Kidney (tissue), 14 donors: ENCODE data around the gene DSCAML1. TPM values are rescaled to one million over a fixed set of nuclear protein-coding genes. Genes with fewer than 3 reads are reported as not detected.
A peak's percentile ranks its signal among the peaks of the same experiment; 100 is the strongest.

Source experiments
- DNase-seq, 5 donors: peaks; one replicate each; pipeline ENCODE4 v3.0.0-alpha.2; 2013 to 2020
- FAIRE-seq: peaks from 2 replicates; lab custom pipeline; 2012; peaks lifted over from hg19 to GRCh38; lab: Jason Lieb, UNC
- H3K27ac ChIP-seq, 2 donors: one replicate each; pipeline ENCODE4 v1.7.0; 2013; ENCODE audit warnings: low read depth in 2 of 2, low read length in 2 of 2, inconsistent platforms in 1 of 2
- H3K27me3 ChIP-seq: one replicate; pipeline ENCODE4 v1.7.1; 2013; ENCODE audit warnings: low read length, inconsistent platforms; ENCODE audit not compliant: control insufficient read depth, insufficient read depth
- H3K36me3 ChIP-seq, 3 donors: one replicate each; pipeline versions ENCODE4 v1.7.0 to v1.7.1; 2013; ENCODE audit warnings: low read length in 3 of 3, control low read depth in 1 of 3, inconsistent platforms in 1 of 3; ENCODE audit not compliant: insufficient read depth in 3 of 3, control insufficient read depth in 2 of 3
- H3K4me1 ChIP-seq, 3 donors: one replicate each; pipeline versions ENCODE4 v1.7.0 to v1.7.1; 2013; ENCODE audit warnings: low read length in 3 of 3, inconsistent platforms in 1 of 3, low read depth in 1 of 3; ENCODE audit not compliant: control insufficient read depth in 2 of 3, insufficient read depth in 2 of 3
- H3K4me3 ChIP-seq, 3 donors: one replicate each; pipeline versions ENCODE4 v1.7.0 to v1.8.1; 2013; ENCODE audit warnings: low read length in 3 of 3, control low read depth in 1 of 3, inconsistent platforms in 1 of 3
- H3K9ac ChIP-seq, 3 donors: one replicate each; pipeline versions ENCODE4 v1.7.0 to v1.7.1; 2013; ENCODE audit warnings: low read length in 3 of 3, control low read depth in 1 of 3, inconsistent platforms in 1 of 3
- H3K9me3 ChIP-seq, 3 donors: one replicate each; pipeline versions ENCODE4 v1.7.0 to v1.7.1; 2013; ENCODE audit warnings: low read length in 3 of 3, control low read depth in 1 of 3, inconsistent platforms in 1 of 3; ENCODE audit not compliant: control insufficient read depth in 2 of 3, insufficient read depth in 1 of 3
- intact Hi-C: fragments of 100-400 bp; cut with DNase I; formaldehyde crosslinking; loops from one replicate; pipeline ENCODE4 v1.11.1; 2022
- polyA plus RNA-seq: library from polyadenylated mRNA; stranded (reverse); fragments of 350-450 nt; fragmentation: Illumina TruSeq; extraction: RNeasy Lipid Tissue Mini Kit (QIAGEN cat#74804); gene quantifications from one replicate; pipeline ENCODE4 v1.2.3, GENCODE V29; 2014; ENCODE audit warnings: low read depth, low replicate concordance; ENCODE audit not compliant: insufficient read depth
- total RNA-seq: library from RNA; stranded (reverse); fragmentation: NEBNext Ultra II Directional; extraction: Animal tissue kit (Norgen Biotek cat#: 25700); gene quantifications from one replicate; pipeline ENCODE4 v1.2.1, GENCODE V29; 2021
- TF ChIP-seq, protein P1 (sequence below): IDR thresholded peaks from 3 replicates; pipeline ENCODE4 v1.5.1; 2012; ENCODE audit warnings: mild to moderate bottlenecking, moderate library complexity, borderline replicate concordance; ENCODE audit not compliant: insufficient read depth; ENCODE audit errors: extremely low read depth
- donor health status: control.
- donor health status: control.
- donor health status: control.
- donor health status: control.
- donor health status: control.
- donor health status: DM: yes; HTN: yes; CAD: no.
- donor health status: Normal renal cell carcinoma (clear cell type).

The DSCAML1 gene
- total and polyA plus RNA-seq, 2 donors from 2014 or later = 0.95 to 17.3 TPM

DNA sequence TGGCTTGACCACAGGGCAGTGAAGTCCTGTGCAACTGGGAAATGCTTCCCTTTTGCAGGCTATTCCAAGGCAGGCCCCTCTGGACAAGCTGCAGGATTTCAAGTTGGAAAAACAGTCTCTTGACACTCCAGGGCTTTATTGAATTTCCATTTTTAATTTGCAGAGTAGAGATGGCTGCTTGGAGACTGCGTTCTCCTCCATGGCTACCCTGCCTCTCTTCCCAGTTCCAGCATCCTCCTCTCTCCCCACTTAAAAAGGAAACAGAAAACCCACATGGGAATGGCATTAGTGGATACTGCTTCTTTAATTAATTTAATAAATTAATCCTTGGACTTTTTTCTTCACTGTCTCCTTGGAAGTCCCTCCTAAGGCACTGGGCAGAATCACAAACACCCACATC lies 115.6 kb downstream of the DSCAML1 start:
- FAIRE-seq (no peak), DNase-seq (peak in 1 of 5 donors; percentile 58)
- Histone ChIP-seq H3K27me3 (no peaks in the 10 kb centered on the region), H3K27ac (no peak overlapping the region), H3K4me3 (no peak overlapping the region), H3K4me1 (peaks cover 0 to 11% (median 0%) of the 10 kb centered on the region in 3 donors), H3K9me3 (no peaks in the 10 kb centered on the region), H3K9ac (no peak overlapping the region), H3K36me3 (no peaks in the 10 kb centered on the region)
- intact Hi-C loops = no loop called here
- TF ChIP-seq, protein P1, sequence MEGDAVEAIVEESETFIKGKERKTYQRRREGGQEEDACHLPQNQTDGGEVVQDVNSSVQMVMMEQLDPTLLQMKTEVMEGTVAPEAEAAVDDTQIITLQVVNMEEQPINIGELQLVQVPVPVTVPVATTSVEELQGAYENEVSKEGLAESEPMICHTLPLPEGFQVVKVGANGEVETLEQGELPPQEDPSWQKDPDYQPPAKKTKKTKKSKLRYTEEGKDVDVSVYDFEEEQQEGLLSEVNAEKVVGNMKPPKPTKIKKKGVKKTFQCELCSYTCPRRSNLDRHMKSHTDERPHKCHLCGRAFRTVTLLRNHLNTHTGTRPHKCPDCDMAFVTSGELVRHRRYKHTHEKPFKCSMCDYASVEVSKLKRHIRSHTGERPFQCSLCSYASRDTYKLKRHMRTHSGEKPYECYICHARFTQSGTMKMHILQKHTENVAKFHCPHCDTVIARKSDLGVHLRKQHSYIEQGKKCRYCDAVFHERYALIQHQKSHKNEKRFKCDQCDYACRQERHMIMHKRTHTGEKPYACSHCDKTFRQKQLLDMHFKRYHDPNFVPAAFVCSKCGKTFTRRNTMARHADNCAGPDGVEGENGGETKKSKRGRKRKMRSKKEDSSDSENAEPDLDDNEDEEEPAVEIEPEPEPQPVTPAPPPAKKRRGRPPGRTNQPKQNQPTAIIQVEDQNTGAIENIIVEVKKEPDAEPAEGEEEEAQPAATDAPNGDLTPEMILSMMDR = no peak

DNA sequence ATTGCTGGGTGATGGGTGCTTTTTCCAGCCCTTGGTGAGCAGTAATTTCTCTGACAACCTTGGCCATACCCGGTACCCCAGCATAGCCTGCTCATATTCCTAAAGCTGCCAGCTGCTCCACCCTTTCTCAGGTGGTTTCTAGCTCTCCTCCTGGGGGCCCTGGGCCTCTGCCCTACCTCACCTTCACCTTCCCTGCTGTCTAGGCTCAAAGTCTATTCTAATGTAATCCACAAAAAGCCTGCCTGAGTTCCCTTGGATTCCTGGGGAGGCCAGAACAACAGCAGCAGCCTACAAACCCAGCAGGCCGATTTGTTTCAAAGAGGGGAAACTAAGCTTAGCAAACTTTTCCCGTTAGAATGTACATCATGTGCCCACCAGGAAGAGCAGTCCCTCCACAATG lies 117.6 kb downstream of the DSCAML1 start:
- Histone ChIP-seq H3K9me3 (no peaks in the 10 kb centered on the region), H3K4me3 (no peak overlapping the region), H3K27ac (no peak overlapping the region), H3K4me1 (peaks cover 0 to 4% (median 0%) of the 10 kb centered on the region in 3 donors), H3K27me3 (no peaks in the 10 kb centered on the region), H3K9ac (no peak overlapping the region), H3K36me3 (no peaks in the 10 kb centered on the region)
- TF ChIP-seq, protein P1 = no peak
- FAIRE-seq (no peak), DNase-seq (no peak)
- intact Hi-C loops = no loop called here

DNA sequence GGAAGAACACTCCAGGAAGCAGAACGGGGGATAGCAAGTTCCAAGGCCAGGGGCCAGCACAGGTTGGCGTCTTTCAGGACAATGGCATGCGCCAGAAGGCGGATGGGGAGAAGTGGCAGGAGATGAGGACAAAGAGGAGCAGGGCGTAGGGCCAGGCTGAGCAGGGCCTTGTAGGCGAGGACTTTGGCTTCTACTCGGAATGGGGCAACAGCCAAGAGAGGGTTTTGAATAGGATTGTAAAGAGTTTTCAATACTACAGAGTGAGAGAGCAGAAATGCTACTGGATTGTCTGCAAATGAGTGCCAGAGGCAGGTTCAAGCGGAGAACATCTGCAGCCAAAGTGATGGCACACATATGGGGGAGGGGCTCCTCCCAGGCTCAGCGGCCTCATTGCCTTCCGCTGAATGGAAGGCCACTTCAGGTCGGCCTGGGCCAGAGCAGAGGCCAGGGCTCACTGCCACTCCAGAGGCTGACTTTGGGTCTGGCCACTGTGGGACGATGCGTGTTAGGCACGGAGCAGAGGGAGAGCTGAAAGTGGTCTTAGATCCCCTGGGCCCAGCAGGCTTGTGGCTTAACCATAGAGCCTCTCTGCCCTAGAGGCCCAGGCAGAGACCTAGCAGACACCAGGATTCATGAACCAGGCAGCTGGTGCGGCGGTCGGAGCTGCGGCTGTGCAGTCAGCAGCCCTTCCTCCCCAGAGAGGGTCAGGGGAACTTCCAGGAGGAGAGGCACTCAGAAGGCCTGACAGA lies 118.2 kb downstream of the DSCAML1 start:
- Histone ChIP-seq H3K27me3 (no peaks in the 10 kb centered on the region), H3K4me3 (no peak overlapping the region), H3K9me3 (no peaks in the 10 kb centered on the region), H3K27ac (no peak overlapping the region), H3K9ac (no peak overlapping the region), H3K4me1 (peaks cover 0 to 4% (median 0%) of the 10 kb centered on the region in 3 donors), H3K36me3 (no peaks in the 10 kb centered on the region)
- DNase-seq = no peak
- FAIRE-seq = no peak
- intact Hi-C loops = no loop called here
- TF ChIP-seq, protein P1 = no peak
